SK-N-SH (cell line): ENCODE measurements around the gene HAND2. TPM values are rescaled to one million over a fixed set of nuclear protein-coding genes. Genes with fewer than 3 reads are reported as not detected.

Experiments used
- CTCF ChIA-PET: fragments of 300-600, 350-600 bp; formaldehyde crosslinking; extraction: SDS; loops from one replicate; lab custom pipeline; 2021; lab: Yijun Ruan, JAX
- POLR2A ChIA-PET: fragments of 350-600 bp; sonication (Branson Sonifier 250); formaldehyde crosslinking; extraction: SDS; loops from one replicate; lab custom pipeline; 2020; ENCODE audit warnings: antibody characterized with exemption, inconsistent platforms; lab: Yijun Ruan, JAX
- DNase-seq: peaks from one replicate; pipeline ENCODE4 v3.0.0; 2012
- H2AFZ ChIP-seq: fragments of 200-600 bp; sonication (generic); 2 replicates; pipeline ENCODE4 v1.8.1; 2016; ENCODE audit warnings: antibody characterized with exemption, mild to moderate bottlenecking, low read depth
- H3F3A ChIP-seq: fragments of 200-600 bp; sonication (generic); replicated peaks from 2 replicates; pipeline ENCODE3; 2016; ENCODE audit warnings: antibody characterized with exemption, mild to moderate bottlenecking; ENCODE audit not compliant: insufficient read depth
- H3K27ac ChIP-seq, 2 experiments: fragments of 200-500 bp in 1 of 2; fragments of 200-600 bp in 1 of 2; sonication (Bioruptor generic) in 1 of 2; sonication (generic), shearing (Covaris generic) in 1 of 2; 2 replicates each; pipeline versions ENCODE4 v1.5.1 to v1.6.1; 2014 to 2016; ENCODE audit warnings: low read depth in 2 of 2, inconsistent platforms in 1 of 2, low read length in 1 of 2, mild to moderate bottlenecking in 1 of 2, mixed read lengths in 1 of 2
- H3K27me3 ChIP-seq: fragments of 200-600 bp; sonication (generic), shearing (Covaris generic); 2 replicates; pipeline ENCODE4 v1.6.1; 2016; ENCODE audit warnings: mixed run types; ENCODE audit not compliant: insufficient read depth
- H3K36me3 ChIP-seq, 2 experiments: fragments of 200-500 bp in 1 of 2; fragments of 200-600 bp in 1 of 2; sonication (Bioruptor generic) in 1 of 2; sonication (generic) in 1 of 2; replicated peaks in 1 of 2; 2 replicates each; pipeline versions ENCODE3 to v1.5.1; 2014 to 2016; ENCODE audit warnings: low read length in 1 of 2, mild to moderate bottlenecking in 1 of 2; ENCODE audit not compliant: insufficient read depth in 2 of 2, control insufficient read depth in 1 of 2
- H3K4me1 ChIP-seq, 2 experiments: fragments of 200-500 bp in 1 of 2; fragments of 200-600 bp in 1 of 2; sonication (Bioruptor generic) in 1 of 2; sonication (generic), shearing (Covaris generic) in 1 of 2; 2 replicates each; pipeline versions ENCODE4 v1.5.1 to v1.6.1; 2014 to 2016; ENCODE audit warnings: low read depth in 1 of 2, low read length in 1 of 2, mixed run types in 1 of 2; ENCODE audit not compliant: insufficient read depth in 2 of 2, control insufficient read depth in 1 of 2
- H3K4me2 ChIP-seq: fragments of 200-600 bp; sonication (generic), shearing (Covaris generic); 2 replicates; pipeline ENCODE4 v1.6.1; 2017; ENCODE audit warnings: mixed run types
- H3K4me3 ChIP-seq, 2 experiments: fragments of 200-500 bp in 1 of 2; fragments of 200-600 bp in 1 of 2; sonication (Bioruptor generic) in 1 of 2; sonication (generic), shearing (Covaris generic) in 1 of 2; 2 replicates each; pipeline versions ENCODE4 v1.5.1 to v1.8.1; 2014 to 2016; ENCODE audit warnings: low read depth in 2 of 2, inconsistent platforms in 1 of 2, low read length in 1 of 2, mild to moderate bottlenecking in 1 of 2, mixed read lengths in 1 of 2, moderate library complexity in 1 of 2
- H3K79me2 ChIP-seq: fragments of 200-600 bp; sonication (generic); 2 replicates; pipeline ENCODE4 v1.8.1; 2017; ENCODE audit warnings: mild to moderate bottlenecking; ENCODE audit not compliant: insufficient read depth
- H3K9ac ChIP-seq: fragments of 200-600 bp; sonication (generic); 2 replicates; pipeline ENCODE4 v1.6.1; 2017; ENCODE audit warnings: mixed run types
- H3K9me2 ChIP-seq: fragments of 200-600 bp; sonication (generic); 2 replicates; pipeline ENCODE4 v1.6.1; 2017; ENCODE audit warnings: mixed run types
- H3K9me3 ChIP-seq: fragments of 200-600 bp; sonication (generic); 2 replicates; pipeline ENCODE4 v1.6.1; 2017; ENCODE audit warnings: mixed run types, mild to moderate bottlenecking, moderate library complexity
- H4K20me1 ChIP-seq: fragments of 200-600 bp; sonication (generic); 2 replicates; pipeline ENCODE4 v1.6.1; 2017; ENCODE audit warnings: mild to moderate bottlenecking, mixed run types; ENCODE audit not compliant: insufficient read depth
- CHD2 ChIP-seq: fragments of 150-350 bp; IDR thresholded peaks from 2 replicates; pipeline ENCODE4 v1.6.1; 2018; ENCODE audit warnings: low read length; ENCODE audit not compliant: partially characterized antibody
- CTCF ChIP-seq: fragments of 200-600 bp; sonication (generic); IDR thresholded peaks from 2 replicates; pipeline ENCODE4 v1.6.1; 2017; ENCODE audit warnings: antibody characterized with exemption, mild to moderate bottlenecking, moderate library complexity
- ELF1 ChIP-seq: IDR thresholded peaks from 2 replicates; pipeline ENCODE4 v1.4.0; 2012
- FOSL2 ChIP-seq: IDR thresholded peaks from 2 replicates; pipeline ENCODE4 v1.4.0; 2012; ENCODE audit warnings: low read depth, mild to moderate bottlenecking, moderate library complexity, borderline replicate concordance
- GATA2 ChIP-seq: sonication (generic); formaldehyde crosslinking; IDR thresholded peaks from 2 replicates; pipeline ENCODE4 v1.5.0; 2020; ENCODE audit warnings: mild to moderate bottlenecking, missing genetic modification reagents
- JUND ChIP-seq: IDR thresholded peaks from 2 replicates; pipeline ENCODE4 v1.4.0; 2012
- MAX ChIP-seq: IDR thresholded peaks from 2 replicates; pipeline ENCODE4 v1.4.0; 2012; ENCODE audit warnings: low read depth
- MXI1 ChIP-seq: IDR thresholded peaks from 2 replicates; pipeline ENCODE4 v1.6.1; 2012; ENCODE audit warnings: mild to moderate bottlenecking, low read depth, low read length, improper control_type of control experiment
- PBX3 ChIP-seq: IDR thresholded peaks from 2 replicates; pipeline ENCODE4; 2012
- POLR2AphosphoS5 ChIP-seq: IDR thresholded peaks from 2 replicates; pipeline ENCODE4 v1.6.1; 2012; ENCODE audit warnings: low read depth, low read length
- RAD21 ChIP-seq: IDR thresholded peaks from 2 replicates; pipeline ENCODE4 v1.6.1; 2012; ENCODE audit warnings: mild to moderate bottlenecking, low read length
- RCOR1 ChIP-seq: fragments of 150-350 bp; IDR thresholded peaks from 2 replicates; pipeline ENCODE4 v1.6.1; 2017; ENCODE audit warnings: antibody characterized with exemption, low read length
- REST ChIP-seq: IDR thresholded peaks from 2 replicates; pipeline ENCODE4 v1.6.1; 2012; ENCODE audit warnings: mild to moderate bottlenecking, low read depth, low read length, moderate library complexity
- RXRA ChIP-seq: IDR thresholded peaks from 2 replicates; pipeline ENCODE4 v1.4.0; 2012; ENCODE audit warnings: low read depth, mild to moderate bottlenecking, borderline replicate concordance
- SIN3A ChIP-seq: IDR thresholded peaks from 2 replicates; pipeline ENCODE4 v1.6.1; 2012; ENCODE audit warnings: low read depth, mild to moderate bottlenecking, low read length, moderate library complexity, borderline replicate concordance
- SMC3 ChIP-seq: IDR thresholded peaks from 2 replicates; pipeline ENCODE4 v1.6.1; 2012; ENCODE audit warnings: low read depth, low read length, improper control_type of control experiment
- YY1 ChIP-seq: IDR thresholded peaks from 2 replicates; pipeline ENCODE4 v1.4.0; 2012; ENCODE audit warnings: low read depth, mild to moderate bottlenecking
- WGBS: methylation state at CpG from one replicate; pipeline ENCODE4 v1.1.6; 2017; ENCODE audit warnings: low lambda C conversion rate; 5-methylcytosine and 5-hydroxymethylcytosine counted together
- polyA plus RNA-seq, 3 experiments: library from polyadenylated mRNA; depleted of rRNA; stranded (reverse); fragments of >200 nt; gene quantifications; 2 replicates each; pipeline ENCODE4 v1.2.3, GENCODE V29; 2012
- TF ChIP-seq, protein P1 (sequence below): fragments of 150-350 bp; IDR thresholded peaks from 2 replicates; pipeline ENCODE4 v1.6.1; 2017; ENCODE audit warnings: antibody characterized with exemption, low read length, low read depth, borderline replicate concordance
- TF ChIP-seq, protein P2 (sequence below): IDR thresholded peaks from 2 replicates; pipeline ENCODE4 v1.4.0; 2012; ENCODE audit warnings: low read depth, borderline replicate concordance

Gene HAND2
- polyA plus RNA-seq, 1 of the 3 experiments (the other 2 are of a cell fraction) = 106 TPM

- TF ChIP-seq, protein P1, sequence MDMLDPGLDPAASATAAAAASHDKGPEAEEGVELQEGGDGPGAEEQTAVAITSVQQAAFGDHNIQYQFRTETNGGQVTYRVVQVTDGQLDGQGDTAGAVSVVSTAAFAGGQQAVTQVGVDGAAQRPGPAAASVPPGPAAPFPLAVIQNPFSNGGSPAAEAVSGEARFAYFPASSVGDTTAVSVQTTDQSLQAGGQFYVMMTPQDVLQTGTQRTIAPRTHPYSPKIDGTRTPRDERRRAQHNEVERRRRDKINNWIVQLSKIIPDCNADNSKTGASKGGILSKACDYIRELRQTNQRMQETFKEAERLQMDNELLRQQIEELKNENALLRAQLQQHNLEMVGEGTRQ = peak; percentile 23; the same call in 1 of the 2 replicates
- TF ChIP-seq CTCF (no peak; the same call in 1 of the 2 replicates), SIN3A (peak; percentile 85), RAD21 (peak; percentile 19; the same call in 1 of the 2 replicates)
Observed at GRCh38 chr4:173519111-173520101, 10.6 kb downstream of the HAND2 start (continued).

- peak overlapping the region; percentile 78 for H3K4me2 ChIP-seq
- POLR2A ChIA-PET = interaction anchor here (0.7 to 8.7 kb wide), 25 partner anchors 9 to 684 kb away, joined by 3 to 142 read pairs (median 7); partner anchors contain the start of genes HAND2, HMGB2 and SAP30
- WGBS = 23% methylated on average over 42 of the region's 42 CpGs
Observed at GRCh38 chr4:173518425-173519102, 11.5 kb downstream of the HAND2 start.

More at GRCh38 chr4:173518425-173519102, 11.5 kb downstream of the HAND2 start:
- no peaks in the 10 kb centered on the region for H3K9me3 ChIP-seq
- no peak for TF ChIP-seq FOSL2
- no peak for TF ChIP-seq RXRA
- peak; percentile 35; the same call in 1 of the 2 replicates for TF ChIP-seq PBX3
- TF ChIP-seq CHD2 = peak; percentile 33
- TF ChIP-seq SMC3 = no peak
- TF ChIP-seq, protein P2, sequence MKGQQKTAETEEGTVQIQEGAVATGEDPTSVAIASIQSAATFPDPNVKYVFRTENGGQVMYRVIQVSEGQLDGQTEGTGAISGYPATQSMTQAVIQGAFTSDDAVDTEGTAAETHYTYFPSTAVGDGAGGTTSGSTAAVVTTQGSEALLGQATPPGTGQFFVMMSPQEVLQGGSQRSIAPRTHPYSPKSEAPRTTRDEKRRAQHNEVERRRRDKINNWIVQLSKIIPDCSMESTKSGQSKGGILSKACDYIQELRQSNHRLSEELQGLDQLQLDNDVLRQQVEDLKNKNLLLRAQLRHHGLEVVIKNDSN = no peak
- TF ChIP-seq SIN3A = 0 out of 2 replicates have a peak, but pooled peaks have one; percentile 33
- no peak for TF ChIP-seq RAD21
- peak; percentile 29; the same call in 1 of the 2 replicates for TF ChIP-seq ELF1
- TF ChIP-seq YY1 = no peak
- TF ChIP-seq POLR2AphosphoS5 = peak; percentile 7; the same call in 1 of the 2 replicates
- no peak; the same call in 1 of the 2 replicates for TF ChIP-seq REST
- TF ChIP-seq GATA2 = no peak
- TF ChIP-seq MXI1 = no peak
- TF ChIP-seq JUND = no peak
- no peak; the same call in 1 of the 2 replicates for TF ChIP-seq RCOR1
- TF ChIP-seq MAX = no peak
- TF ChIP-seq, all 33 proteins: peak for 5
- Histone ChIP-seq H3F3A (peaks cover 32% of the 10 kb centered on the region), H3K36me3 (no peaks in the 10 kb centered on the region), H3K4me3 (peak overlapping the region; percentile 50 to 58), H3K79me2 (peaks cover 17% of the 10 kb centered on the region), H3K4me1 (peaks cover 26 to 40% of the 10 kb centered on the region in 2 experiments), H3K27ac (peak overlapping the region; percentile 99), H3K9ac (peak overlapping the region; percentile 72), H4K20me1 (no peaks in the 10 kb centered on the region), H3K27me3 (no peaks in the 10 kb centered on the region), H3K9me2 (no peaks in the 10 kb centered on the region), H2AFZ (peak overlapping the region; percentile 52; the same call in 1 of the 2 replicates)
- DNase-seq = peak; percentile 64
- CTCF ChIA-PET = interaction anchor here (0.7 to 2.0 kb wide), 6 partner anchors 9 to 731 kb away, joined by 3 to 6 read pairs (median 4); no protein-coding TSS in a partner anchor
